CD4-positive, alpha-beta T cell treated with Interleukin-6 at 100 ng/mL for 8 hours (primary cell): ENCODE data around the gene WDR6.
A peak's percentile ranks its signal among the peaks of the same experiment; 100 is the strongest.

Source experiments
- DNase-seq: peaks from one replicate; pipeline ENCODE4 v3.0.0-alpha.2; 2020; ENCODE audit warnings: mixed read lengths, low spot score

The WDR6 gene, protein sequence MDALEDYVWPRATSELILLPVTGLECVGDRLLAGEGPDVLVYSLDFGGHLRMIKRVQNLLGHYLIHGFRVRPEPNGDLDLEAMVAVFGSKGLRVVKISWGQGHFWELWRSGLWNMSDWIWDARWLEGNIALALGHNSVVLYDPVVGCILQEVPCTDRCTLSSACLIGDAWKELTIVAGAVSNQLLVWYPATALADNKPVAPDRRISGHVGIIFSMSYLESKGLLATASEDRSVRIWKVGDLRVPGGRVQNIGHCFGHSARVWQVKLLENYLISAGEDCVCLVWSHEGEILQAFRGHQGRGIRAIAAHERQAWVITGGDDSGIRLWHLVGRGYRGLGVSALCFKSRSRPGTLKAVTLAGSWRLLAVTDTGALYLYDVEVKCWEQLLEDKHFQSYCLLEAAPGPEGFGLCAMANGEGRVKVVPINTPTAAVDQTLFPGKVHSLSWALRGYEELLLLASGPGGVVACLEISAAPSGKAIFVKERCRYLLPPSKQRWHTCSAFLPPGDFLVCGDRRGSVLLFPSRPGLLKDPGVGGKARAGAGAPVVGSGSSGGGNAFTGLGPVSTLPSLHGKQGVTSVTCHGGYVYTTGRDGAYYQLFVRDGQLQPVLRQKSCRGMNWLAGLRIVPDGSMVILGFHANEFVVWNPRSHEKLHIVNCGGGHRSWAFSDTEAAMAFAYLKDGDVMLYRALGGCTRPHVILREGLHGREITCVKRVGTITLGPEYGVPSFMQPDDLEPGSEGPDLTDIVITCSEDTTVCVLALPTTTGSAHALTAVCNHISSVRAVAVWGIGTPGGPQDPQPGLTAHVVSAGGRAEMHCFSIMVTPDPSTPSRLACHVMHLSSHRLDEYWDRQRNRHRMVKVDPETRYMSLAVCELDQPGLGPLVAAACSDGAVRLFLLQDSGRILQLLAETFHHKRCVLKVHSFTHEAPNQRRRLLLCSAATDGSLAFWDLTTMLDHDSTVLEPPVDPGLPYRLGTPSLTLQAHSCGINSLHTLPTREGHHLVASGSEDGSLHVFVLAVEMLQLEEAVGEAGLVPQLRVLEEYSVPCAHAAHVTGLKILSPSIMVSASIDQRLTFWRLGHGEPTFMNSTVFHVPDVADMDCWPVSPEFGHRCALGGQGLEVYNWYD

GRCh38 chr3:49007068-49007770 is at the start of gene WDR6:
TSS of gene WDR6 (plus strand) at chr3:49007391. CDS start at chr3:49007432, 41 bp downstream.
- DNase-seq, result peak; percentile 98

DNA sequence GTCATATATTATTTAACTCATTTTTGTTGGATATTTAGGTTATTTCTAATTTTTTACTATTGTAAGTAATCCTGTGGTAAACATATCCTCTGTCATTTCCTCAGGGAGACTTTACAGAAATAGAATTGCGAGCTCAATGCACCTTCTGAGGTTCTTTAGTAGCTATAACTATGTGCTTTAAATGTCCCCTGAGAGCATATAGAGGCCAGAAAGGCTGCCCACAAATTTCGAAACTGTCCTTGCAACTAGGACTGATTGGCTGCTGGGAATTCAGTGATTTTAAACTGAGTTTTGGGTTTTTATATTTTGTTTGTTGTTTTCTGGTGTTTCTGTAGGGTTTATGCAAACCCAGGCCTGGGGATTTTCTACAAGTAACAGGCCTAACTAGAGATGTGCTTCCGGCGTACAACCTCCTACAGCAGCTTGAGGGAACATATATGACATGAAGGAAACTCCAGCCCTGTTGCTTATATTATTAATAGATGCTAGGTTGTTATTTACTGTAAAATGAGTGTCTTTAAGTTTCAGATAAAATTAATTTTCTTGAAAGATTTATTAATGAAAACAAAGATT is 46.3 kb upstream of the WDR6 start:
- no peak for DNase-seq

- no peak for DNase-seq
Observed at GRCh38 chr3:48962340-48962739, 44.9 kb upstream of the WDR6 start.

DNA sequence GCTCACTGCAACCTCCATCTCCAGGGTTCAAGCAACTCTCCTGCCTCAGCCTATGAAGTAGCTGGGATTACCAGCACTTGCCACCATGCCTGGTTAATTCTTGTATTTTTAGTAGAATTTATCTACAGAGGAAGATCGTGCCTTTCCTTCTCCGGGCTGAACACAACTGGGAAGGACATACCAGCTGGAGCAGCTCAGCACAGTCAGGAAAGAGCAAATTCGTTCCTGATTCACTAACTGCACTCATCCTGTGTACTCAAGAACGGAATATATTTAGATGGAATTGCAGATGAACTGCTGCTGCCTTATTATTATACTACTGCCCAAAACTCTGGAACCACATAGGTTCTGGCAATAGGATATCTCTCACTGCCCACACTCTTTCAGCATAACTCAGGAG is 44.3 kb upstream of the WDR6 start:
- no peak for DNase-seq

DNA sequence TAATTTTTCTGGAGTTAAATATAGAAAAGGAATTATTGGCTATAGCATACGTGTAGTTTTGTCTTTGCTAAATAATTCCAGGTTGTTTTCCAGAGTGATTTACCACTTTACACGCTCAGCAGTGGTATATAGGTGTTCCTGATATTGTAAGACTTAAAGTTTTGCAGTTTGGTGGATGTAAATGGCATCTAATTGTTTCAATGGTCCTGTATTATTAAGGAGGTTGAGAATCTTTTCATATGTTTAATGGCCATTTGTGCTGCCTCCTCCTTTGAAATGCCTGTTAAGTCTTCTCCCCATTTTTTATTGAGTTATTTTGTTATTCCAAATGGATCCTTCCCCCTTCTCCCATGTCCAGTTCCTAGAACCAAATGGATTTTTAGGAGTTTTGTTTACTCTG is 43.6 kb upstream of the WDR6 start:
- no peak for DNase-seq

DNA sequence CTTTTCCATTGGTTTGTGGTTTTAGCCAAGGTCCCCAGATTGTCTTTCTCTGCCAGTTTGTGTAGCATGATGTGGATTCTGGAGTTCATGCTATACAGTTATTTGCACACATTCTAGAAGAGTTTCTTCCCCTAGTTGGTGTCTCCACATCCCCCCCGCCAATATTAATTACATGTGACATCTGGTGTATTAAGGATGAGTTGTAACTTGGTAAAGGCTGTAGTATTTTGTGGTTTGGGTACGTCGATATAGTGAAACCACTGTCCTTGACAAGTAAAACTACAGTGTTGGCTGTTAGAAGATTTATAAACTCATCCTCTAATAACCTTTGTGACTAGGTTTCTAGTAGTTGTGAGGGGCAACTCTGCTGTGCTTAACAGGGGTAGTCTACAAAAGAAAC is 40.8 kb upstream of the WDR6 start:
- no peak for DNase-seq

- DNase-seq, result no peak
Observed at GRCh38 chr3:48966876-48967361, 40.3 kb upstream of the WDR6 start.

- no peak for DNase-seq
Observed at GRCh38 chr3:48970586-48970985, 36.6 kb upstream of the WDR6 start.

DNA sequence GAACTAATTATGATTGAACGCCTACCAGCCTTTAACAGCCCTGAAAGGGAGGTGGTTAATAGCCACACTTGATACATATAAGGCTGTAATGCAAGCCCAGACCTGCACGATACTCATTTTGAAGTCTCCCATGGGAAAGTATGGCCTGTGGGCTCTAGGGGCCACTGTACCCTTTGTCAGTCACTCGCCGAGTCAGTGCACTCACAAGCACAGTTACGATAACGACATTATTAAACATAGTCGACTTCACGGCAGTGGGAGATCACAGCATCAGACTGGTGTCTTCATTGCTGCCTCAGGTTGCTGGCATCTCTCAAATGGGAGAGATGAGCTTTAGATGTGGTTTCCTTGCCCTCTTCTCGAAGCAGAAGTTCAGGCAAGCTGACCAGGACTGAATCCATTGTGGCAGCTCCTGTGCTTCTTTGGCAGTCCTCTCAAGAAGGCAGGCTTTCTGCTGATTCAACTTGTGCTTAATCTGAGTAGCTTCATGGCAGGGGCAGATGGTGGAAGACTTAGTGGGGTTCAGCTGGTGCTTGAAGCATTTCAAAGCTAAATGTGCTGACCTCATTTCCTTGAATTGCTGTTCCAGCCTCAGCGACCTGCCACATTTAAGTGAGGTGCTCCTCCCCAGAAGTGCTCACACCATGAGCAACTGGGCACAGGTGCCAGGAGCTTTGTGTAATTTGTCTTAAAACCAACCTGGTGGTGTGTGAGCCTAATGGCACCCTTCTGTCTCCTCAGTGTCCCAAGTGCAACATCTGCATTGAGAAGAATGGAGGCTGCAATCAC is 32.9 kb upstream of the WDR6 start:
- DNase-seq, result no peak

GRCh38 chr3:48979451-48979850 is 27.7 kb upstream of the WDR6 start:
- no peak for DNase-seq

GRCh38 chr3:48980295-48980694 is 26.9 kb upstream of the WDR6 start:
- DNase-seq, result no peak

DNA sequence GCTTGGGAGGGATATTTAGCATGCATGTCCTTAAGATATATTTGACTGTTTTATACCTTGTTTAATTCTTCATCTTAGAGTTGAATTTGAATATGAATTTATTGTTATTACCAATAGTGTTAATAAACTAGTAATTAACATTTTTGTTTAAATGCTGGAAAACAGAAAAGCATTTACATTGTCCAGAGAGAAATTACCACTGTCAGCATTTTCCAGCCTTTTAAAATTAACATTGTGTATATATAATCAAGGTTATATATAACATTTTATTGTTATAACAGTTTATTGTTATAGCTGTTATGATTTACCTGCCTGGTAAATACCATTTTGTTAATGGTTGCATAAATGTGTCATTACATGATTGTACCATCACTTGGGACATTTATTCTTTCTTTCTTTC is 25.2 kb upstream of the WDR6 start:
- DNase-seq, result no peak

GRCh38 chr3:48982686-48983085 is 24.5 kb upstream of the WDR6 start:
- DNase-seq, result no peak

GRCh38 chr3:48983096-48983495 is 24.1 kb upstream of the WDR6 start:
- DNase-seq, result no peak

- no peak for DNase-seq
Observed at GRCh38 chr3:48984663-48985062, 22.5 kb upstream of the WDR6 start.

GRCh38 chr3:48985831-48986376 is 21.3 kb upstream of the WDR6 start:
- DNase-seq, result no peak

- no peak for DNase-seq
Observed at GRCh38 chr3:48989126-48989795, 17.9 kb upstream of the WDR6 start.

- peak; percentile 71 for DNase-seq
Observed at GRCh38 chr3:48989796-48990635, 17.2 kb upstream of the WDR6 start, which contains the start of gene P4HTM. TSS of gene P4HTM (plus strand) at chr3:48990241. CDS start at chr3:48990257, 16 bp downstream.
